HG03520 (cell line): Measurements from ENCODE around the gene ZSWIM5.
"Not testable (repeated sequence)": the region's sequence is repeated elsewhere in the genome, so short reads cannot be mapped to it uniquely, and the experiment has no call there.

Experiments
- ATAC-seq: cut with Tn5 transposase; IDR thresholded peaks from one replicate; pipeline ENCODE4 v1.9.1; 2021; ENCODE audit warnings: mild to moderate bottlenecking, moderate library complexity; ENCODE audit not compliant: unreplicated experiment

The ZSWIM5 gene

DNA sequence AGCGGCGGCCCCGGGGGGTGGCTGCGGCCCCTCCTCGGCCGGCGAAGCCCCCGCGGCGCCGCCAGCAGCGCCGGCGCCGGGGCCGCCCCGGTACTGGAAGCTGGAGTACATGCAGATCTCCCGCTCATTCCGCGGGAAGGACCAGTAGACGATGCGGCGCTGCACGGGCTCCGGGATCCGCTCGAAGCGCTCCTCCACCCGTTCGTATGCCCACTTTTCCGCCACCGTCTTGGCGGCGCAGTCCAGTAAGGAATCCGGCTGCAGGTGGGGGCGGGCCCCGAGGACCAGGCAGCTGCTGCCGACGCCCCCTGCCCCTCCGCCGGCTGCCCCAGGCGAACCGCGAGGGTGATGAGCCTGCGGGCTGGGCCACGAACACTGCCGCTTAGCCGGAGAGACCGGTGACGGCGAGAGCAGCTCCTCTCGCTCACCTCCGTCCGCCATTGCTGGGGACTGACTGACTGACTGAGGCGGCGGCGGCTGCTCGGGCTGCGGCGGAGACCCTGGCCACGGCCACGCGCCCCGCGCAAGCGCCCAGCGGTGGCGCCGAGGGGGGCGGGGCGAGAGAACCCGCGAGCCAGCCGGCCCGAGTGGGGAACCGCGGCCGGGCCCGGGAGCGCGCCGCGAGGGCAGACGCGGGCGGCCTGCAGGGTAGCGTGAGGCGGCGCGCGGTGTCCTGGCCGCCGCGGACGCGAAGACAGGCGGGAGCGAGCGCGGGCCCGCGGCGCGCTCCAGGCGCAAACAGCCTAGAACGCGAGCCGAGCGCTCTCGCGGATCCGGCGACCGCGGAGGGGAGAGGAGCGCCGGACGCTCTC, at the start of gene ZSWIM5:
ZSWIM5 (minus strand) TSS at position 696 of the 812 bp plus-strand sequence; CDS start at position 441, 255 bp downstream.
- peak; percentile 60 for ATAC-seq

- ATAC-seq = no peak
Measured at GRCh38 chr1:45254490-45254889, 48.1 kb upstream of the ZSWIM5 start.

- ATAC-seq = no peak
Measured at GRCh38 chr1:45250544-45250943, 44.1 kb upstream of the ZSWIM5 start.

- ATAC-seq = not testable (repeated sequence)
Measured at GRCh38 chr1:45248004-45248403, 41.6 kb upstream of the ZSWIM5 start.

- no peak for ATAC-seq
Measured at GRCh38 chr1:45246760-45247159, 40.4 kb upstream of the ZSWIM5 start.

GRCh38 chr1:45246359-45246758, 40.0 kb upstream of the ZSWIM5 start:
- not testable (repeated sequence) for ATAC-seq

- ATAC-seq = no peak
Measured at GRCh38 chr1:45244660-45245059, 38.3 kb upstream of the ZSWIM5 start.

DNA sequence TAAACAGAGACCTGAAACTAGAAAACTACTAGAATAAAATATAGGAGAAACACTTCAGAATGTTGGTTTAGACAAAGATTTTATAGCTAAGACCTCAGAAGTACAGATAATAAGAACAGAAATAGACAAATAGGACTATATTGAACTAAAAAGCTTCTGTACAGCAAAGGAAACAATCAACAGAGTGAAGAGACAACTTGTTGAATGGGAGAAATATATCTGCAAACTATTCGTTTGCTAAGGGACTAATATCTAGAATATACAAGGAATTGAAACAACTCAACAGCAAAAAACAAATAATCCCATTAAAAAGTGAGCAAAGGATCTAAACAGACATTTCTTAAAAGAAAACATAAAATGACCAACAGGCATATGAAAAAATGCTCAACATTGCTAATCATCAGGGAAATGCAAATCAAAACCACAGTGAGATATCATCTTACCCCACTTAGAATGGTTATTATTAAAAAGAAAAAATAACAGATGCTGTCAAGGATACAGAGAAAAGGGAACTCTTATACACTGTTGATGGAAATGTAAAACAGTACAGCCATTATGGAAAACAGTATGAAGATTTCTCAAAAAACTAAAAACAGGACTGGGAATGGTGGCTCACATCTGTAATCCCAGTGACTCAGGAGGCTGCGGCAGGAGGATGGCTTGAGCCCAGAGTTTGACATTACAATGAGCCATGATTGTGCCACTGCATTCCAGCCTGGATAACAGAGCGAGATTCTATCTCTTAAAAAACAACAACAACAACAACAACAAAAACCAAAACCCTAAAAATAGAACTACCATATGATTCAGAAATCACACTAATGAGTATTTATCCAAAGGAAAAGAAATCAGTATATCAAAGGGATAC, 37.3 kb upstream of the ZSWIM5 start:
- ATAC-seq = no peak

GRCh38 chr1:45238846-45239245, 32.4 kb upstream of the ZSWIM5 start:
- ATAC-seq = no peak

DNA sequence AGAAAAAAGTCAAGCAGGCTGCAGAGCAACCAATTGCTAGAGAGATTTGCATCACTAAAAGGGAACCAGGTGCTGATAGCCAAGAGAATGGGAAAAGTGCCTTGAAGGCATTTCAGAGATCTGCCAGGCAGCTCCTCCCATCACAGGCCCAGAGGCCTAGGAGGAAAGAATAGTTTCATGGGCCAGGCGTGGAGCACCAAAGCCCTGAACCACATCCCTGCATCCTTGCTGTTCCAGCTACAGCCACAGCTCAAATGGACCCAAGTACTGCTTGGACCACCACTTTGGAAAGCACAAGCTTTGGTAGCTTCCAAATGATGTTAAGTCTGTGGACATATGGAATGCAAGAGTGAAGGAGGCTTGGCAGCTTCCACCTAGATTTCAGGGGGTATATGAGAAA, 29.7 kb upstream of the ZSWIM5 start:
- no peak for ATAC-seq

- ATAC-seq = no peak
Measured at GRCh38 chr1:45230537-45230936, 24.1 kb upstream of the ZSWIM5 start.

DNA sequence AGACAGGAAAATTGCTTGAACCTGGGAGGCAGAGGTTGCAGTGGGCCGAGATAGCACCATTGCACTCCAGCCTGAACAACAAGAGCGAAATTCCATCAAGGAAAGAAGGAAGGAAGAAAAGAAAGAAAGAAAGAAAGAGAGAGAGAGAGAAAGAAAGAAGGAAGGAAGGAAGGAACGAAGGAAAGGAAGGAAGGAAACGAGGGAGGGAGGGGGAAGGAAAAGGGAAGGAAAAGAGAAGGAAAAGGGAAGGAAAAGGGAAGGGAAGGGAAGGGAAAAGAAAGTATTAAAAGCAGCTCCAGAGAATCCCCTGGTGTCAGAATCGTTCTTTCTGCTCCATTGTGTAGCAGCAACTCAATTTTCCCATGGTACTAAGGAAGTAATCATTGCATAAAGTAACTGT, 19.2 kb upstream of the ZSWIM5 start:
- no peak for ATAC-seq

- not testable (repeated sequence) for ATAC-seq
Measured at GRCh38 chr1:45223710-45224109, 17.3 kb upstream of the ZSWIM5 start.

DNA sequence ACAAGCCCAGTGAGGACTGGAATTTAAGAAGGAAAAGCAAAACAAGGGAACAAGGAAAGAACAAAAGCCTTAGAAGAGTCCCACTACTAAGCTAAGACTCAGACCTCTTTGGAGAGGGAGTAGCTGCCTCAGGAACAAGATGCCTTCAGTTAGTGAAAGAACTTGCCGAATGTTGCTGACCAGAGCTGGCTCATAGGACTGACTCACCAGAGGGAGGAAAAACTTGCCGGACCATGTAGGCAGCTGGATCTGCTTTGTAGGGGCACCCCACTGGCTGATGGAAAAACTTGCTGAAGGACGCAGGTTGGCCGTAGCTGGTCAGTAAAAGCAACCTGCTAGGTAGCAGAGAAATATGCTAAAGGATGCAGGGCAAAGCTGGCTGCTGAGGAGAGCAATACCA, 15.3 kb upstream of the ZSWIM5 start:
- no peak for ATAC-seq

GRCh38 chr1:45216861-45217260, 10.5 kb upstream of the ZSWIM5 start:
- no peak for ATAC-seq

- no peak for ATAC-seq
Measured at GRCh38 chr1:45216200-45216541, 9.8 kb upstream of the ZSWIM5 start.

GRCh38 chr1:45215485-45216199, 9.2 kb upstream of the ZSWIM5 start:
- no peak for ATAC-seq

DNA sequence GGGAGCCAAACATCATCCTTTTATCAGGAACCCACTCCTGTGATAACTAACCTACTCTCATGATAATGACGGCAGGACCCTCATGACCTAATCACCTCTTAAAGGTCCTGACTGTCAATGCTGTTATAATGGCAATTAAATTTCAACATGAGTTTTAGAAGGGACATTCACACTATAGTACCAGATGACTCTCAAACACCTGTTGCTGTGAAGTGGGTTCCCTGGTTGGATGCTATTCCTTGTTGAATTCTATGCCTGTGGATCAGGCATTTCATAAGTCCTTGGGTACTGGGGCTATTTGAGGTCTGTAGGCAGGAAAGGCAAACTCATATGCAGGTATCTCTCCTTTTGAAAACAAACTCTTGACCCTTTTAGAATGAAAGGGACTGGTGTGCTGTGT, 7.5 kb upstream of the ZSWIM5 start:
- no peak for ATAC-seq

DNA sequence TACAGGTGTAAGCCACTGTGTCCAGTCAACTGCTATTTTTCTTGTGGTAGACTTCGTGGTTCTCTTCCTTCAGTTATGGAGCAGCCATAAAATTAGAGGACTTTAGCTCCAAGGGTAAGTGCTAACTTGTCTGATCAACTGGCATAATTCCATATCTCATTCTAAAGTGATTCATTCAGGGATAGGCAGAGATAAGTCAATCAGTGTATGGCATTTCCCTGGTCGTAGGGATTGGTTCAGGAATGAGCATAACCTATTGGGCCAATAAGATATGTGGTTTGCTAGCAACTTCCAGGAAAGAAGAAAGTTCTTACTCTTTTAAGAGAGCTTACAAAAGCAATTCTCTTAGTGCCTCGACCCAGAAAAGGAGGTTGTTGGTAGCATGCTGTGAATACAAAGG, 4.7 kb upstream of the ZSWIM5 start:
- no peak for ATAC-seq

DNA sequence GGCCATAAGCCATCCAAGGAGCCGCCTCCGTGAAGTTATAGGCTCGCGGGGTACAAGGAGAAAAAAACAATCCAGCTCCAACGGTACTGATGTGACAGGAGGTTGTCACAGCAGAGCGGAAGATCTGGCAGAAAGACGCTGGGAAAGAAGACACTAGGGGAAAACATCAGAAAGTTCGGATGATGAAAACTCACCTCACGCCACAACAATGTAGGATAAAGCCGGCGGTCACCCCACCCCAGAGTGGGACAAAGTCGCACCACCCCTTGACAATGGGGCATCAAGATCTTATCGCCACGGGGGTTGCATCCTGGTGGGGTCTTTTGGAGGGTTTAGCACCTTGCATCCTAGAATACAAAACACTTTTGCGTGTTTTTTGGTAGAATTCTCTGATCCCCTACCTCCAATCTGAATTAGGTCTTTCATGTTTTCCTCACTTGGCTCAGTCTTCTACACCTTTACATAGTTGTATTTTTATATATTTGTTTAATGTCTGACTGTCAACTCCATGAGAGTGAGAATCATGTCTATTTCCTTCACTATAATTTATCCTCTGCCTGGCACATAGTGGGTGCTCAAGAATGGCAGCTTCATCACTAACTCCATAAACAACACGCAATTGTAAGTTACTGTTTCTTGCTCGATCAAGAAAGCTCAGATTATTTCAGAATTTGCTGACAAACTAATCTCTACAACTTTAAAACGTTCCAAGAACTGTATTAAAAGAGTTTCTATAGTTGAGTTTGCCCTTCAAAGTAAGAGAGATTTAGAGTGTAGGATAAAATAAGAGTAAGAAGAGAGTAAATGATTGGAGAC, 611 bp upstream of the ZSWIM5 start:
- ATAC-seq = no peak
